Activated gamma-delta T cell treated with Interleukin-2 at 50 U/mL for 16 hours (primary cell): ENCODE measurements around the gene CRISPLD2.

Experiments
- DNase-seq: peaks from one replicate; pipeline ENCODE4 v3.0.0-alpha.2; 2020

The CRISPLD2 gene

DNA sequence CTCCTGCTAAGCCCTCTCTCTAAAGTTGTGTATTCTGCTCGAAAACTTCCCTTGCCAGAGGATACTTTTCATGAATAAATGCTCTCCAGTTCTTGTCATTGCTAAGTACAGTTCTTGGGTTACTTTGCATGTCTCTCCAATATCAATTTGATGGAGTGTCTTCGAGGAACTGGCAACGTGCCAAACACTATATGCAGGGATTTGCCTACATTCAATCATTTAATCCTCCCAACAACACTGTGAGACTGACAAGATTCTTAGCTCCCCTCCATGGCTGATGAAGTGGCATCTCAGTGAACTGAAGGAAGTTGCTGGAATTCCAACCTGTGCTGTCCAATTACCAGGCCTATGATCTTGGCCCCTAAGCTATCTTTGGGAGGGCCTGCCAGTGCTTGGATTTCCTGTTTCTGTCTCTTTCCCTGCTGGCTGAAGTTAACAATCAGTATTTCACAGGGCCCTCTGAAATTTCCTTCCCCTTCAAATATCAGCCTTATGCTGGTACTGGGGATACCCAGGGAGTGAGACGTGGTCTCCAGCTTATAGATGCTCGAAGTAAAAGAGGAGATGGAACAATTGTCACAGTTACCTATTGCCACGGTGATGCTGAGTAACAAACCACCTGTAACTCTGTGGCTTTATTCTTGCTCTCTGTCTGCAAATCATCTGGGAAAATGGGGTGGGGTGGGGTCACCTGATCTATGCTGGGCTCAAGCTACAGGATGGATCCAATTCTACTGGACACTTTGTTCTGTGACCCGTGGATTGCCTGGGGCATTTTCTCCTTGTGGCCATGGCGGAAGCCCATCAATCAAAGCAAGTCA is 19.4 kb upstream of the CRISPLD2 start:
- no peak for DNase-seq

DNA sequence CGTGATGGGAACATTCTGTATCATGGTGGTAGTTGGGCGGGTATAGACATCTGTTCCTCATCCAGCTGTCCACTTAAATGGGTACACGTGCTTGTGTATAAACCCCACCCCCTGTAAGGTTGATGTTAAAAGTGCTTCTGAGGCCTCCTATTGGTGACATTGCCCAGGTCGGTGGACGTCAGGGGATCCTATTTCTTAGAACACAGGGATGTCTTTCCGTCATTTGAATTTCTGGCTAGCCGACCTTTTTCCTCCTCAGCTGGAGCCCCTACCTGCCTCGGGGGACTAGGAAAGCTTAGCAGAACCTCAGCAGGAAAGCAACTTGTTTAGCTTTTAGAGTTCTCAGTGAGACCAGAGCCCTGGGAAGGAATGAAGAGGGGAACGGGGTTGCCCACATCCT is 16.6 kb upstream of the CRISPLD2 start:
- no peak for DNase-seq

DNA sequence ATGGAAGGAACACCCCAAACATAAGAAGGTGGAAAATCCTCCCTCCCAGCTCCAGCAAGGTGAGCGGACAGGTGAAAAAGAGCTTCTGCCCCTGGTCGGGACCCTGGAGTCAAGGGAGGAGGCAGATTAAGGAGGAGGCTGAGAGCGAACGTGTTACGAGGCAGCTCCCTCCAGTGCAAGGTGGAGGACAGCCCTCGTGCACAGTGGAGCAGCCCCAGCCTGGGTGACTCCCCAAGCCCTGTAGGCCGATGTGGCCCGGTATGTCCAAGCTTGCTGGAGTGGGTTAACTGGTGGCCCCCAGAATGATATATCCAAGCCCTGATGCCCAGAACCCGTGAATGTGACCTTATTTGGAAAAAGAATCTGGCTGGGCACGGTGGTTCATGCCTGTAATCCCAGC is 15.5 kb upstream of the CRISPLD2 start:
- DNase-seq: no peak

DNA sequence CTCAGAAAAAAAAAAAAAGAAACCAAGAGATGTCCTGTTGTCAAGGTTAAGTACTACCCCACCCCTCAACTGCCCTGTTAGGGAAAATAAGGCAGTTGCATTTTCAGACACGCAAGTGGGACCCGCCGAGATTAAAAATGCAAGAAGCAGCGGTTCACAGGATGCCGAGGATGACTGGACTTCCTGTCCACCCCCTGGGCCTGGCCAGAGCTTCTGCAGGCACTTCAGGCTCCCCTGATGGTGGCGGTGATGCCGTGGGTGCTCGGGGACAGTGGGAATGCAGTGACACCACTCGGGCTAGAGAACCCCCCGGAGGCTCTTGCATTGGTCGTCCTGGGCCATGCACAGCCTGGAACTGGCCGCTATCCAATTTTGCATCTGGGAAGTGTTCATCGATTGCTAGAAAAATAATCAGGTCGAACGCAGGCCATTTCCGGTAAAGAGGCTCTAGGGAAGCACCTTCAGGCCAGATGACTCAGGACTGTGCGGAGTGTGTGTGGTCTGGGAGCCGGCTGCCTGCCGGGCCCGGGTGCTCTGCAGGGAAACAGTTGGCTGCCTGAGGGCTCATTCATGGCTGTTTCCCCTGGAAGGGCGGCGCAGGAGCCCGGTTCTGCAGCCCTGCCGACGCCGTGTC is 13.4 kb upstream of the CRISPLD2 start:
- DNase-seq: no peak

DNA sequence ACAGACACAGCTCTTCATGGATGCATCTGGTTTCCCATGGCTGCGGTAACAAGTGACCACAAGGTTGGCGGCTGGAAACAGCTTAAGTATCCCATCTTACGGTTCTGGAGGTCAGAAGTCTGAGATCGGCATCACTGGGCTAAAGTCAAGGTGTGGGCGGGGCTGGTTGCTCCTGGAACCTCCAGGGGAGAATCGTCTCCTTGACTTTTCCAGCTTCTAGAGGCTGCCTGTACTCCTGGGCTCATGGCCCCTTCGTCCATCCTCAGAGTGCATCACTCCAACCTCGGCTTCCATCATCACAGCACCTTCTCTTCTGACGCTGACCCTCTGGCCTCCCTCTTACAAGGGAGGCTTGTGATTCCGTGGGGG is 12.9 kb upstream of the CRISPLD2 start:
- no peak for DNase-seq

DNA sequence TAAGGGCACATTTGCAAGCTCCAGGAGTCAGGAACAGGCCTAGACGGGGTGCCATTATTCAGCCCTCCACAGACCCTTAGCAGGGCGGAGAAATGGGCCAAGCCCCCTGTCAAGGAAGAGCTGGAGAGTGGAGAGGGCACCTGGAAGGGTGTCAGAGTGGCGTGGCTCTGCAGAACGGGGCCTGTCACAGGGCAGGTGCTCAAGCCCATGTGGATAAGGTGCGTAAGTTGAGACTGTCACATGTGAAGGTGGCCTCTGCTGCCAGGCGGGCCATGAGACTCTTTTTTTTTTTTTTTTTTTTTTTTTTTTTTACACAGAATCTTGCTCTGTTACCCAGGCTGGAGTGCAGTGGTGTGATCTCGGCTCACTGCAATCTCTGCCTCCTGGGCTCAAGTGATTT is 12.0 kb upstream of the CRISPLD2 start:
- DNase-seq: no peak

DNA sequence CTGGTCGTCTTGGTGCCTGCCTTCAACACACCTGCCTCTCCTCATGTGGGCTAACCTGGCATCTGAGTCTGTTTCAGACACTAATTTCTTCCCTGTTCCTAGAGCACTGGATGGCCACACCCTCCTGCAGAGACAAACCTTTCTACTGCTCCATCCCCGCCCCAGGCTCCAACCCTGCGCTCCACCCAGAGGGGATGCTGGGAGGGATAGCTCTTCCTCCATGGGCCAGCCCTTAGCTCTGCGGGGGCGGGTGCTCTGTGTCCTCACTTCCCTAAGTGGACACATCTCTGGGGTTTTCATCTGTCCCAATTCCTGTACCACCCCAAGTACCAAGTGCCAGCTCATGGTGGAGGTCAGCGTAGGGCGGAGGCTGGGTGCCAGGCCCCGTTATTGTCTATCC is 11.0 kb upstream of the CRISPLD2 start:
- no peak for DNase-seq

DNA sequence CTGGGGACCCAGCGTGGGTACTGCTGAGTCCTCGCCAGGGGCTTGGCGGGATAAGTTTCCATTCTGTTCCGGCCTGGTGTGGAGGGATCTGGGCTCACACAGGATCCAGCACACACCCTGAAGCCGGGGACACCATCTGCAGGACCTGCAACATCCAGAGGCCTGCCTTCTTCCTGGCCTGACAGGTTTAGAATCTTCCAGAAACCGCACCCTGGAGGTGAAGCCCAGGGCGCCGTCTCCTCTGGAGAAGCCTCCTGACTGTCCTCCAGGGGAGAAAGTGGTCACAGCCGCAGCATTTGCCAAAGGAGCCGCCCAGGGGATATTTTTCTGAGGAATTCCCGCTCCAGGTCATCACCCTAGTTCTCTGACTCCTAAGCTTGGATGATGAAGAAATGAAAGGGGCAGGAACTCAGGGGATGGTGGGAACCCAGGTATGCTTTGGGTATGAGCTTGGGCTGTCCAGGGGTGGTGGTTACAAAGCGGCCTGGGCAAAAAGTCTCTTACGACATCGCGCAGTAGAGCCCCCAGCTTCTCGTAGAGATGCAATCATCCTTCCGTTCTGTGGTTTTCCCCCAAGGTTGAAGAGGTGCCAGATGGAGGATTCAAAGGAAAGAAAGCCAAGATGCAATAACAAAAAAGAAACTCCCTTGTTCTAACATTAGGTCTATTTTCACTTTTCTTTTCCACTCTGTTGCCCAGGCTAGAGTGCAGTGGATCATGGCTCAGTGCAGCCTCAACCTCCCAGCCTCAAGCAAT is 9.1 kb upstream of the CRISPLD2 start:
- no peak for DNase-seq

DNA sequence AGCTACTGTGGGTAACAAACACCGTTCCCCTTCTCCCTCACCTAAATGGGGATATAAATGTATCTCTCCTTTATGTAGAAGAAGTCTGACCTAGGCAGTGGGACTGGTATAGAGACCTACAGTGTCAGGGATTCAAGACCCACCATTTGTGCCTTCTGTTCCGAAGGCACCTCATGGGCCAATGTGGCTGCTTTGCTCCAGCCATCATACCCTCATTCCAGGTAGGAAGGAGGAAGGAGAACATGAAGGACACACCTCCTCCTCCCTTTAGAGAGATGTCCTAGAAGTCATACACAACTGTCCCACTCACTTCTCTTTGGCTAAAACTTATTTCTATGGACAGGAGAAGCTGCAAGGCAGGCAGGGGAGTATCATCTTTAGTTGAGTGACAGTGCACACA is 8.3 kb upstream of the CRISPLD2 start:
- no peak for DNase-seq

DNA sequence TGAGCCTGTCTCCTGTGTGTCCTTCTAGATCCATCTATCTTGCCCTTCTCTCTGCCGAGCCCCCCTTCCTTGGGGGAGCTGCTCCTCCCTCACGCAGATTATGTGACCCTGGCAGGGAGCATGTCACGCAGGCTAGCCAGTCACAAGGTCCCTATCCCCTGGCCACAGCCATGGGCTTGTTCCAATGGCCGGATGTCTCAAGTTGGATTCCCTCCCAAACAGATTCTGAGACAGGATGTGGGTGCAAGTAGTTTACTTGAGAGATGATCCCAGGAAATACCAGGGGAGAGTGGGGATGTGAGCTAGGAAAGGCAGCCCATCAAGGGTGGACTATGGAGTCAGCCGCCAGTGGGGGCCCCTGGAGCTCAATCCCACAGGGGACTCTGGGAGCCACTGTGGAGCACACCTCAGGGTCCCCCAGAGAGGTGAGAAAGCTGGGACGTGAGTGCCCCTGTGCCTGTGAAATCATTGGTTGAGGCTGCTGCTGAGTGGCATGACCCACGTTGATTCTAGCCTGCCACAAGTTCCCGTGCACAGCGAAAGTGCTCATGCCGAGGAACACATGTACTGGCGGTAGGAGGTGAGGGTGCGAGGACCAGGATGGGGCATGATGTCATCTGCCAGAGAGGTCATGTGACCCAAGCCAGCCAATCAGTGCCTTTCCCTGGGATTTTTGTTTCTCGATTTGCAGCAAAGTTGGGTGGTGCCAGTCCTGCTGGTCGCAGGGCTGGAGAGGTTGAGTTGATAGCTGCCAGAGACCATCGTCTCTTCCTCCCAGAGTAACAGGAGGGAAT is 6.4 kb upstream of the CRISPLD2 start:
- DNase-seq: no peak

DNA sequence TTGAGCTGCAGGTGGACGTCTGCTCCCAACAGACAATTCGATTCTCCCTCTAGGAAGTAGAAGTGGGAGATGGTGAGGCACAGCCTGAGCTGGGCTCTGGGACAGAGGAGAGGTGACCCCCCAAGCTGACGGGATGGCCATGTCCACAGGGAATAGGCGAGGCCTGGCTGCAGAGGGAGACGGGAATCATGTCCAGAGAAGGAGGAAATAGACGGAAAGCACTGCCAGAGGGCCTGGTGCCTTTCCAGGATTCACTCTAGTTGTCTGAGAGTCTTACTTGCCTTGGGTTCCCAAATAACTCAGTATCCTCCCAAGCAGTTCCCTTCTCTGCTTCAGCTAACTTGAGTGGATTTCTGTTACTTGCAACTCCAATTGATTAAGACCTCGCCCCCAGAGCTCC is 4.3 kb upstream of the CRISPLD2 start:
- no peak for DNase-seq

DNA sequence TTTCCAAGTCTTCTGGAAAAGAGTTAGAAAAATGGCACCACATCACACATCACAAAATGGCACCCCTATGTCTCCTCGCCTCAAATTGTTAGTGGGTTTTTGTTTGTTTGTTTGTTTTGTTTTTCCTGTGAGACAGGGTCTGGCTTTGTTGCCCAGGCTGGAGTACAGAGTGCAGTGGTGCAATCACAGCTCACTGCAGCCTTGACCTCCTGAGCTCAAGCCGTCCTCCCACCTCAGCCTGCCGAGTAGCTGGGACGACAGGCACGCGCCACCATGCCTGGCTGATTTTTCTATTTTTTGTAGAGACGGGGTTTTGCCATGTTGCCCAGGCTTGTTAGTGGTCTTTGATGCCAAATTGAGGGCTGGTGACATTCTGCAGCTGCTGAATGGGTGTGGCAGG is 3.8 kb upstream of the CRISPLD2 start:
- DNase-seq: no peak

DNA sequence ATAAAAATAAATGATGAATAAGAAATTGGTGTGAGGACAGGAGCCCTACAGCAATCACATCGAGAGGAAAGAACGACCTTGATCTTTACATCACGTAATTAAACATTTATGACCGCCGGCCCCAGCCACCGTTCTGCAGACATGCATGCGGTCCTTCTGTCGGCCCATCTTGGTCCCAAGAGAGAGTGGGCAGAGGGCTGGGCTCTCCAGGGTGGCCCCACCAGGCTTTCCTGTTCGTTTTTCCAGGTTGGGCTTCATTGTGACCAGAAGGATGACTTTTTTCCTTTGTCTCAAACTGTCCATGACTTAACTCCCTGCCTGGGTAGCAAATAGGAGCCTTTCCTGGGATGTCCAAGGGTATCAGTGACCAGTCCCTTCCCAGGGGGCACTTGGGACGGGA is 3.3 kb upstream of the CRISPLD2 start:
- no peak for DNase-seq

DNA sequence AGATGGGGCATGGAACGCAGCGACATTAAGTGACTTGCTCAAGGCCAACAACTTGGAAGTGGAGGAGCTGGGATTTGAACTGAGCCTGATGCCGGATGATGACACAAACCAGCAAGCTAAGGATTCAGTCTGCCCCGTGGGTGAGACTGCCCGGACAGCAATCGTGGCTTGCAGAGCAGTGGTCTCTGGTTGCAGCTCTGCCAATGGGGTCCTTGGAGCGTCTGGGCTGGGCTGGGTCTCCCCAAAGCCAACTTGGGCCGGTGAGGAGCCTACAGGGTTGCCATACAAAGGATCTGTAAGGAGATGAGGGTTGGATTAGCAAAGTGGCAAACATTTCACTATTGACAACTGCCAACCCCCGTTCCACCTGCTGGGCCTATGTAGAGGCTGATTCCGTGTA is 2.6 kb upstream of the CRISPLD2 start:
- no peak for DNase-seq

DNA sequence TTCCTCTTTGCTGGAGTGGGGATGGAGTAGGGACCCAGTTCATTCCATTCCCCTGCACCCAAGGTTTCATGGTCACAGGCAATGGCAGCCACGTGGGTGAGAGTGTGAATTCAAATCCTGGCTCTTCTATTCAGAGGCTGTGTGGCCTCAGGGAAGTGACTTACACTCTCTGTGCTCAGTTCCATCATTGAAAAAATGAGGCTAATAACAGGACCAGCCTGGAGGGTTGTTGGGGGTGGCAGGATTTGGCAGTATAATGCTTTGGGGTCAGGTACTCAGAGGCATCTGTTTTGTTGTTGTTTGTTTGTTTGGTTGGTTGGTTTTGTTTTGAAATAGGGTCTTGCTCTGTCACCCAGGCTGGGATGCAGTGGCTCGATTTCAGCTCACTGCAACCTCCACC is 2.2 kb upstream of the CRISPLD2 start:
- DNase-seq: no peak

DNA sequence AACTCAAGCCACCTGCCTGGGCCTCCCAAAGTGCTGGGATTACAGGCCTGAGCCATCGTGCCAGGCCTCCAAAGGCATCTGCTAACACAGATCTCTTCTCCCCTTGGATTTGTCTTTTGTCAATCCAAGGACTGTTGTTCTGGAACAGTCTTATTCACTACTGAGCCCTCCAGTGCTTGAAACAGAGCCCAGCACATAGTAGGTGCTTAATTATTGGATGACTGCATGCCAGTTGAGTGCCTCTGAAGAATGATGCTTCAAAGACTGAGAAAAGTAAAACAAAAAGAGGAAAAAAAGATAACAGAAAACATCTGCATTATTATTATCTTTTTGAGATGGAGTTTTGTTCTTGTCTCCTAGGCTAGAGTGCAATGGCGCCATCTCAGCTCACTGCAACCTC is 1.7 kb upstream of the CRISPLD2 start:
- DNase-seq: no peak

DNA sequence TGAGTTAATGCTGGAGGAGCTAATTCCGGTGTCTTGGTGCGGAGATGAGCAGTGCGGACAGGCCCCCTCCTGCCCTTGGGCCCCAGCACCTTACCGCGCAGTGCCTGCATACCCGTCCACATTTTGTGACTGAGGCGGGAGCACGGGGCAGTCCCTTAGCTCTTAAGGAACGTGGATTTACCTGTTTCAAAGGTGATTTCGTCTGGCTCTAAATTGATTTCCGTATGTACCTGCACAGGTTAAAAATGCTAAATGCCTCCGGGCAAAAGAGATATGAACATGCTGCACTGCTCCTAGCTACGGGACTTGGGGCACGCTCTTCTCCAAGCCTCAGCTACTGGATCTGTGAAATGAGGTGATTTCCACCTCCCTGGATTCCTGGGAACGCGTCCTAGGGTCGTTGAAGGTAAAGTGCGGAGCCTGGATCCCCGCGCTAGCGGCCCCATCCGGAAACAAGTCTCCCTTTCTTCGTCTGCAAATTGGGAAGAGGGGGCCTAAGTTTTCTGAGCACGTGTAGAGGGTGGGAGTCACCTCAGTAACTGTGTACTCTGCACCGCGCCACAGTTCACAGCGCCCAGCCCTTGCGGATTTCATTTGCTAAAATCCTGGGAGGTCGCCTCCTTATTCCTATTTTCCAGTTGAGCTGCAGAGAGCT is 669 bp upstream of the CRISPLD2 start:
- DNase-seq: no peak

DNA sequence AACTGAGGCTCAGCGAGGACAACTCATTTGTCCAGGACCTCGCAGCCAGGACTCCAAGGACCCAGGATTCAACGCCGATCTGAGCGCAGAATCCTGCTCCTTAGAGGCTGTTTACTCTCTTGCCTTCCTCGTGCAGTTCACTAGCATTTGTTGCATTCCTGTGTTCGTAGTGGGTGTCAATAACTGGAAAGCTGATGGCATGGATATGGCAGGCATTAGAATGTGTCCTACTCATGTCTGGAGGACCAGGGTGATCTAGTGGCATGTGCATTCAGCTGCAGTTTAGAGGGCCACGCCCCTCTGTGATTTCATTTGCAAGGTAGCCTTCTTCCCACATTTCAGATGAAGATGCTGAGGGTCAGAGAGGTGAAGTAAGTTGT is 510 bp downstream of the CRISPLD2 start:
- no peak for DNase-seq

DNA sequence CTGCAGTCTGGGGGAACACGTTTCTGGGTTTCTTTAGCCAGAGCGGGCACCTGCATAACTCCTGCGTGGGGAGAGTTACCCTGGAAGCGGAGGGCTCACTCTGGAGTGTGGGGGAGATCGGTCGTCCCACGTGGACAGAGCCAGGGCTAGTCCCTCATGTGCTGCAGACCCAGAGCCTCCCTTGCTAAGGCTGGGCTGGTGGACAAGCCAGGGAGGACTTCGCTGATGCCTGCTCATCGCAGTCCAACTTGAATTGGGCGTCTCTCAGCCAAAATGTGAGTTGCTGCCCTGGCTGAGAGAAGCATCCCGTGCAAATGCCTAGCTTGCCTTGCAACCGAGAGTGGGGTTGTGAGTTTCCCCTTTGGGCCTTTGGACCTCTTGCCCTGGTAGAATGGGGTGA is 986 bp downstream of the CRISPLD2 start:
- no peak for DNase-seq

DNA sequence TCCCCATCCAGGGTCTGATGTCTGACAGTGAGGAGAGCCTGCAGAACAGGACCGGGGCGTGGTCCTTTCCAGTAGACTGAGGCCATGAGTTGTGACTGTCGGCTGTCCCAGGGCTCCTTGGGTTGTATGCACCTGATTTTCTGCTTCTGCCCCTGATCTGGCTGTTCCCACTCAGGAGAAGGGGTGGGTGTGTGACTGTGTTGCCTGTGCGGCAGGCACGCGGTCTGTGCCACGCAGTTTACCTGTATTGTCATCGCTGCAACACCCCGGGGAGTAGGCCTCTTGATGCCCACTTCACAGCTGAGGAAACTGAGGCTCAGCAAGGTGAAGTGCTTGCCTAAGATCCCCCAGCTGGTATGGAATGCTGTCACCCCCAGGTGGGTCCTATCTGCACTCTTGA is 1.4 kb downstream of the CRISPLD2 start:
- DNase-seq: no peak

DNA sequence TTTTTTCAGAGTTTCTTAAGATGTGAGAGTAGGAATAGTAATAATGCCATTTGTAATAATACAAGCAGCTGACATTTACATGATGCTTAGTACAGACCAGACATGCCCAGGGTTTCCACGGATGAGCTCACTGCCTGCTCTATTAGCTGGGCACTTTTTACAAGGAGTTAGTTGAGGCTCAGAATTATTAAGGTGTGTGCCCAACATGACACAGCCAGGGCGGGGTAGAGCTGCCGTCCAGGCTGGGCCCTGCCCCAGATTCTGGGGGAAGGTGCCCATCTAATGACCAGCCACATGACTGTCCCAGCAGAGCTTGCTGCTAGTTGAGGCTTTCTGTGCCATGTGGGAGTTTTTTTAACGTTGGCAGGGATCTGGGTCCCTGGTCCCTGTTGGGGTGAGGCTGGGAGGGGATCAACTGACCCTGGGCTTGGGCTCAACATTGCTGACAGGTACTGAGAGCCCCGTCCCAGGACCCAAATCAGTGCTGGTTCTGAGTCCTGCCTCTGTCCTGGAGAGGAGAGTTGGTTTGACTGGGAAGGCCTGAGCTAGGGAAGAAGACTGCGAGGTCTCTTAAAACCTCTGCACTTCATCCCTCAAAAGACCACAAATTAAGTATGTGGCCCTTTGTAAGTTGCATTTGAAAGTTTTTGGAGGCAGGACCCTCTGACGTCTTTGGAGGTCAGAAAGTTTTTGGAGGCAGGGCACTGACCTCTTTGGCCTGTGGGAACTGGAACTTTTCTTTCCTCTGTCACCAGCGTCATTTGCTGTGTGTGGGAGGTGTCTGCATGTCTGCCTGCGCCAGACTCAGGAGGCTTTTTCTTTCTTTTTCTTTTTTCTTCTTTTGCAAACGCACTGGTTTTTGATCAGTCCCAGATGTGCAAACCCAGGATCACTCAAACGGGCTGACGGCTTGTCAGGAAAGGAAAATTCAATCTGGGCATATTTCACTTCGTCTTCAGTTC is 2.2 kb downstream of the CRISPLD2 start:
- no peak for DNase-seq

DNA sequence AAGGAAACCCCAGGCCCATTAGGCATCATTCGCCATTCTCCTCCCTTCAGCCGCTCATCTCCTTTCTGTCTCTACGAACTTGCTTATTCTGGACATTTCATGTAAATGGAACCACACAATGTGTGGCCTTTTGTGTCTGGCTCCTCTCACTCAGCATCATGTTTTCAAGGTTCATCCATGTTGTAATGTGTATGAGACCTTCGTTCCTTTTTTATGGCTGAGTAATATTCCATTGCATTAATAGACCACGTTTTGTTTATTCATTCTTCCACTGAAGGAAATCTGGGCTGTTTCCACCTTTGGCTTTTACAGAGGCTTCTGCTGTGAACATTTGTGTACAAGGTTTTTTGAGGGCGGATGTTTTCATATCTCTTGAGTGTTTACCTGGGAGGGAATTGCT is 3.2 kb downstream of the CRISPLD2 start:
- DNase-seq: no peak
